Measurements from ENCODE around the gene DHCR24. TPM values are rescaled to one million over a fixed set of nuclear protein-coding genes. Genes with fewer than 3 reads are reported as not detected.

DHCR24 gene
- total RNA-seq, 1 donor from 2014 or later, result 12.0 TPM

Other genes with a start within 250 kb of the DHCR24 start
- 3.8 TPM for gene MROH7, start 245.4 kb downstream of the DHCR24 start, total RNA-seq
- 12.8 TPM for gene TTC4, start 171.3 kb downstream of the DHCR24 start, total RNA-seq
- gene PARS2, start 122.7 kb downstream of the DHCR24 start, total RNA-seq, result 4.2 TPM
- not detected for gene TTC22, start 85.9 kb downstream of the DHCR24 start, total RNA-seq
- not detected for gene TMEM61, start 93.4 kb upstream of the DHCR24 start, total RNA-seq
- gene BSND, start 111.7 kb upstream of the DHCR24 start, total RNA-seq, result not detected
- not detected for gene PCSK9, start 152.4 kb upstream of the DHCR24 start, total RNA-seq

All from Right ventricle myocardium inferior (tissue), 1 donor.